Activated CD8-positive, alpha-beta memory T cell treated with anti-CD3 and anti-CD28 coated beads, Interleukin-2, amount 50 U/mL, for 24 hours (primary cell): ENCODE measurements around the gene NPLOC4.
"Not testable (repeated sequence)": the region's sequence is repeated elsewhere in the genome, so short reads cannot be mapped to it uniquely, and the experiment has no call there.

Experiments
- DNase-seq: peaks from one replicate; pipeline ENCODE4 v3.0.0-alpha.2; 2020; ENCODE audit errors: extremely low read depth

The NPLOC4 gene

GRCh38 chr17:81635431-81635830 is 1.5 kb downstream of the NPLOC4 start:
- no peak for DNase-seq

GRCh38 chr17:81631482-81631881 is 5.4 kb downstream of the NPLOC4 start:
- DNase-seq, result no peak

GRCh38 chr17:81630274-81630673 is 6.6 kb downstream of the NPLOC4 start:
- no peak for DNase-seq

- no peak for DNase-seq
Observed at GRCh38 chr17:81621494-81622130, 15.3 kb downstream of the NPLOC4 start.

- DNase-seq, result not testable (repeated sequence)
Observed at GRCh38 chr17:81618307-81618706, 18.6 kb downstream of the NPLOC4 start.

GRCh38 chr17:81616877-81617276 is 20.0 kb downstream of the NPLOC4 start:
- no peak for DNase-seq

GRCh38 chr17:81615401-81615930 is 21.4 kb downstream of the NPLOC4 start:
- no peak for DNase-seq

- no peak for DNase-seq
Observed at GRCh38 chr17:81612172-81612970, 24.5 kb downstream of the NPLOC4 start.

GRCh38 chr17:81609541-81610311 is 27.2 kb downstream of the NPLOC4 start:
- DNase-seq, result no peak

GRCh38 chr17:81608605-81609004 is 28.3 kb downstream of the NPLOC4 start:
- DNase-seq, result no peak

- no peak for DNase-seq
Observed at GRCh38 chr17:81608082-81608481, 28.8 kb downstream of the NPLOC4 start.

GRCh38 chr17:81607431-81607830 is 29.5 kb downstream of the NPLOC4 start:
- DNase-seq, result no peak

- no peak for DNase-seq
Observed at GRCh38 chr17:81603846-81604610, 32.9 kb downstream of the NPLOC4 start.

- no peak for DNase-seq
Observed at GRCh38 chr17:81601525-81602120, 35.3 kb downstream of the NPLOC4 start.

GRCh38 chr17:81599719-81600486 is 37.0 kb downstream of the NPLOC4 start:
- DNase-seq, result no peak

- DNase-seq, result no peak
Observed at GRCh38 chr17:81593105-81593871, 43.6 kb downstream of the NPLOC4 start.

GRCh38 chr17:81591971-81592370 is 44.9 kb downstream of the NPLOC4 start:
- DNase-seq, result no peak

GRCh38 chr17:81590121-81590520 is 46.8 kb downstream of the NPLOC4 start:
- no peak for DNase-seq

- DNase-seq, result no peak
Observed at GRCh38 chr17:81589612-81590011, 47.3 kb downstream of the NPLOC4 start.

GRCh38 chr17:81586096-81586495 is 50.8 kb downstream of the NPLOC4 start:
- DNase-seq, result no peak
